T47D (cell line): ENCODE results near the gene NNAT.
"Not testable (repeated sequence)": the region's sequence is repeated elsewhere in the genome, so short reads cannot be mapped to it uniquely, and the experiment has no call there.

Experiments
- DNase-seq, 2 experiments: peaks; one replicate each; pipeline versions ENCODE4 v3.0.0 to v3.0.0-alpha.2; 2011 to 2012; ENCODE audit warnings: low read depth in 1 of 2, low spot score in 1 of 2
- JUND ChIP-seq: IDR thresholded peaks from 2 replicates; pipeline ENCODE4 v1.6.1; 2012; ENCODE audit warnings: low read depth
- in situ Hi-C: cut with HindIII; loops from 2 replicates; pipeline ENCODE4 v1.10.0; 2016; ENCODE audit warnings: low sequenced_read_pairs, low pct_unique_long_range_greater_than_20kb

The NNAT gene, protein sequence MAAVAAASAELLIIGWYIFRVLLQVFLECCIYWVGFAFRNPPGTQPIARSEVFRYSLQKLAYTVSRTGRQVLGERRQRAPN

DNA sequence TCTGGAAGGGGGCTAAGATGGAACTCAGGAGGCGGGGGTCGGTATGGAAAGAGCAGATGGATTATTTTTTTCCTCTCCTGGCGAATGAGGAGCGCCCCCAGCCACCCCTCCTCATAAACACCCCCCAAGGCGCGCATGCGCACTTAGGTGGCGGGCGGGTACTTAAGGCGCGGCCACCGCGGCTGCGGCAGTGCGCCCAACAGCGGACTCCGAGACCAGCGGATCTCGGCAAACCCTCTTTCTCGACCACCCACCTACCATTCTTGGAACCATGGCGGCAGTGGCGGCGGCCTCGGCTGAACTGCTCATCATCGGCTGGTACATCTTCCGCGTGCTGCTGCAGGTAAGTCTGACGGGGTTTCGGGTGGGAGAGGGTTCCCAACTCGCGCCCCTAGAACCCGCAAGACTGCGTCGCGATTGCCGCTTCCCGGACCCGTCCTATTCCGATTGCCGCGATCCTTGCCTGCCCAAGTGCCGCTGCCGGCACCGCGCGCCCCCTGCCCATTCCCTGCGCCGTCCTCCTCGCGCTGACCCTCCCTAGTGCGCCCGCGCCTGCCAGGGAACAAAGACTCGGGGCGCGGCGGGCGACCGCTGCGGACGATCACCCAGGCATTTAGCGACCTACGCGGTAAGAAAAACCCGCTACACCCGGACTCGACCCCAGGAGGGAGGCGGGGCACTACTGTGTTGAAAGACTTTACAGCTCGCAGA is at the start of gene NNAT:
Gene NNAT (plus strand): TSS at position 190 of the 711 bp plus-strand sequence. CDS start 82 bp downstream, at position 272.
- DNase-seq: no peak
- in situ Hi-C loops: no loop called here
- no peak for TF ChIP-seq JUND

DNA sequence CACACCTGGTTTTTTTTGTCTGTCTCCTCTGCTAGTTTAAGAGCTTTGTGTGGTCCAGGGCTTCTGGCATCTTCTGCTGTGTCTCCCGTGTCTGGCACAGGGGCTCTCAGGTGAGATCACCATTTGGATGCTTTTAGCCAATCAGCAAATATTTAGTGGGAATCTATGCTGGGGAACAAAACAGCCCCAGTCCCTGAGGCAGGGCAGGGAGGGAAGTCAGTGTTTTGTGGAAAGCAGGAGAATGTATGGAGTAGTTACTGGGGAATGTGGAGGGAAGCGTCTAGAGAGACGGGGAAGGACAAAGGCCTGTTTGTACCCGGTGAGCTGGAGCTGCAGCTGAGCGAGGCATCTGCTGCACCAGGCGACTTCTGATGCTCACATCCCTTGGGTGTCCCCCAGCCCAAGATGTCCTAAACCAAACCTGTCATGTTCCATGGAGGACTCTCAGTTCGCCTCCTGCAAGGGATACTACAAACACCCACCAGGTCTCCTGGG is 49.3 kb upstream of the NNAT start:
- DNase-seq: no peak
- in situ Hi-C loops: no loop called here
- TF ChIP-seq JUND: no peak

DNA sequence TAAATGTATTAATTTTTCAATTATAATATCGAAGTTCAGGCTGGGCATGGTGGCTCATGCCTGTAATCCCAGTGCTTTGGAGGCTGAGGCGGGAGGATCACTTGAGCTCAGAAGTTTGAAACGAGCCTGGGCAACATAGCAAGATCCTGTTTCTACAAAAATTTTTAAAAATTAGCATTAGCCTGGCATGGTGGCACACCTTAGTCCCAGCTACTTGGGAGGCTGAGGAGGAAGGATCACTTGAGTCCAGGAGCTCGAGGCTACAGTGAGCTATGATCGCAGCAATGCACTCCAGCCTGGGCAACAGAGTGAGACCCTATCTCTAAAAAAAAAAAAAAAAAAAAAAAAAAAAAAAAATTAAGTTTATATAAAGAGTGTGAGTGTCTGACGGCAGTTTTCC is 48.6 kb upstream of the NNAT start:
- in situ Hi-C loops, DNase-seq: not testable (repeated sequence)

DNA sequence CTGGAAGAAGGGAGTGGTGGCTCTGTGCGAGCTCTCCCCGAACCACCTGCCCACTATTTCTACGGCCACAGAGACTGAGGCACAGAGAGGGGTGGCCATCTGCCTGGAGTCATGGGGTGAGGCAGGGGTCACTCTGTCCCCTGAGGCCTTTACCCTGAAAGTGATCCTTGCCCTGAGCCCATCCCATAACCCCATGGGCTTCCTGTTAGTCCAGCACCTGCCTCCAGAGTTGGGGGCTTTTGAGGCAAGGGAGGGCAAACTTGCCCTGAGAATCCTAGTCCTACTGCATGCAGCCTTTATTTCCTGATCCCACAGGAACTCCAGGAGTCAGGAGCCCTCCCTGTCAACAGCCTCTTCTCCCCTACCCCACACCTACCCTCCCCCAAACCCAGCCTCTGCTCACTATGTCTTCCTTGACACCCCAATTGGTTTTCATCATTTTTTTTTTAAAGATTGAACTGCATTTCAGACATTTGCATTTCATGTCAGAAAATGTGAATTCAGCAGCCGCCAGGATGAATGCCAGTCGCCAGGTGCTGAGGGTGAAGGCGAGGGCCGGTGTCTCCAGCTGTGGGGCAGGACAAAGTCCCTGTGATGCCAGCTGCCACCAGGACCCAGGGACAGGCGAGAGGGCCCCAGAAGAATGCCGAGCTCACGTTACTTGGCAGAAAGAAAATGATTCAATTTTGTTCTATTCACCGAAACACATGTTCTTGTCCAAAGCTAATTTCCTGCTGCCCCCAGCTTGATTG is 47.6 kb upstream of the NNAT start:
- no peak for TF ChIP-seq JUND
- in situ Hi-C loops: no loop called here
- no peak for DNase-seq

DNA sequence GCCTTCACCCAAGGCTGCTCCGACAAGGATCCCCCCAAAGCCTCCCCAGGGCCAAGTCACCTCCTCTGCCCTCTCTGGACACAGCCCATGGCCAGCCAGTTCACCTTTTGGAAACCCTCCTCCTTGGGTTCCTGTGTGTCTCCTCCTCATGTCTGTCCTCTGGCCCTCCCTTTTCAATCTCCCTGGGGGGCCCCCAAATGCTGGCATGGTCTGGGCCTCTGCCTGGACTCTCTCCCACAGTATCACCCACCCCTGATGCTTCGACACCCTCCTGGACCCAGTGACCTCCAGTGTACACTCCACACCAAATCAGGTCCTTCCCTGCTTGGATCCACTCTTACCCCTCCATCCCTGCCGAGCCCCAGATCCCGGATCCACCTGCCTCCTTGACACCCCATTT is 46.7 kb upstream of the NNAT start:
- DNase-seq: no peak
- TF ChIP-seq JUND: no peak
- in situ Hi-C loops: no loop called here

DNA sequence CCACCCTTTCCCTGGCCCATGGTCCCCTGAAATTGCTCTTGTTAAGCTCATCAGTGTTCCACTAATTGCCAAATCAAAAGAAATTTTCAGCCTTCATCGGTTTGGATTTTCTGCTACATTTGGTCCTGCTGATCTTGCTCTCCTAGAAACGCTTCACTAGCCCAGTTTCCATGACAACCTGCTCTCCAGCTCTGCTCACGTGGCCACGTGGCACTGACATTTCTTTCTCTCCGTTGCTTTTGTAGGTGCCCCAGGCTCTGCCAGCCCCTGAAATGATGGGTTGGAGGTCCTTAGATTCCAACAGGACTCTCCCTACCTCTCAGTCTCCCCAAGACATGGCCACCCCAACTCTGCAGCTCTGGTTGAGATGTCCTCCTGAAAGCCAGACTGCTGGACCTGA is 45.8 kb upstream of the NNAT start:
- TF ChIP-seq JUND: no peak
- DNase-seq: no peak
- in situ Hi-C loops: no loop called here

DNA sequence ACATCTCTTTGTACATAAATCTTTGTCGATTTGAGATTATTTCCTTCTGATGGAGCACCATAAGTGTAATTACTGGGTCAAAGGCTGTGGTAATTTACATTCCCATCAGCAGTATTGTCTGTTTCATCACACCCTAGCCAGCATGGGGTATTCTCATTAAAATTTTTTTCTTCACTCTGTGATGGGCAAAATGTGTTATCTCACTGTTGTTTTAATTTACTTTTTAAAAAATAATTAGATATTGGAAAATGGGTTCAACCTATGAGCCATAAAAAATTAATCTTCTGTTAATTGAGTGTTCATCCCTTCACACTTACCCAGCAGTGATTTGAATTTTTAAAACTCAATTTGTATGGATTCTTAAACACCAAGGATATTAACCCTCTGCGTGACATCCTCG is 44.0 kb upstream of the NNAT start:
- DNase-seq: no peak
- in situ Hi-C loops: no loop called here
- no peak for TF ChIP-seq JUND

DNA sequence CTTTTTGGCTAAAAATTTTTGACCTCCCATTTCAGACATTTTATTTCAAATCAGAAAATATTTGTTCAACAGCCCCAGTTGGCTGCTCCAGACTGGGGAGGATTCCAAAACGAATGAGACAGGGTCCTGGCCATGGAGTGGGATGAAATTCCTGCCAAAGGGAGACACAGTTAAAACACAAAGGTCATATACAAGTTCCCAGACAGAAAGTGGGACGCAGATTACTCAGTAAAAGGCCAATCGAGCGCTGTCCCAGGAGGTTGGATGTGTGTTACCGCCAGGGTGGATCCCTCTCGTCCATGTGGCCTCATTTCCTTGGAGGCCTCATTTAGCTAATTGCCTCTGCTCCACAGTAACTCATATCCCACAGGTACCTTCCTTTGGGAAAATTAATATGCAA is 41.8 kb upstream of the NNAT start:
- in situ Hi-C loops: no loop called here
- DNase-seq: no peak
- no peak for TF ChIP-seq JUND

DNA sequence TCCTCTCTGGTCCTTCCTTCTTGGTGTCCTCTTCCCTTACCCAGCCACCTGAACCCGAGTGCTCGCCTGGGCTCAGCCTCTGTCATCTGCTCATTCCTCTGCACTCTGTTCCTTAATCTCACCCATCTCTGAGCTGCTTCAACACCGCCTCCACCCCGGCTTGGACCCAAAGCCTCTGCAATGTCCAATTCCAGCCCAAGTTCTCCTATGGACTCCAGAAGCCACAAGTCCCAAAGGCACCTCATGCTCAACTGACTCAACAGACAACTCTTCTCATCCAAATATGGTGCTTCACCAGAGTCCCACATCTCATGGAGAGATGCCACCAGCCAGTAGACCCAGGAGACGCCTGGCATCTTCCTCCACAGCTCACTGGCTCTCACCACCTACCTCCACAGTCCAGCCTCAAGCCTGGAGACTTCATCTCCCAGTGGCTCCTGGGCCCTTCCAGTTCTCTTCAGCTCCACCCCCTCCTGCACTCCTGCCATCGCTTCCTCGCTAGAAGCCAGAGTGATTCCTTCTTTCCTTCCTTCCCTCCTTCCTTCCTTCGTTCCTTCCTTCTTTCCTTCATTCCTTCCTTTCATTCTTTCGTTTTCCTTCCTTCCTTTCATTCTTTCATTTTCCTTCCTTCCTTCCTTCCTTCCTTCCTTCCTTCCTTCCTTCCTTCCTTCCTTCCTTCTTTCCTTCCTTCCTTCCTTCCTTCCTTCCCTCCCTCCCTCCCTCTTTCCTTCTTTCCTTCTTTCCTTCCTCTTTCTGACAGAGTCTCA is 40.9 kb upstream of the NNAT start:
- in situ Hi-C loops: no loop called here
- no peak for DNase-seq
- TF ChIP-seq JUND: no peak

DNA sequence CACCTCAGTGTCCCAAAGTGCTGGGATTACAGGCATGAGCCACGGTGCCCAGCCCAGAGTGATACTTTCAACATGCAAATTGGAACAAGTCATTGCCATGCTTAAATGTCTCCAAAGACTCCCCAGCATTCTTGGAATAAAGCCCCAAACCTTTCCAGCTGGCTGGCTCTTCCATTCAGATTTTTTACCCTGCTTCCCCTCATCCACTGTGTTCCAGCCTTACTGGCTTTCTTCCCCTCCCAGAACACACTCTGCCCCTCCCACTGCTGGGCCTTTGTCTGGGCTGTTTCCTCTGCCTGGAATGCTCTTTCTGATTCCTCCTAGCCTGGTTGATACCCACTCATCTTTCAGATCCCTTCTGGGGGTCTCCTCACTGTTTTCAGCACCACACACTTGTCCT is 40.1 kb upstream of the NNAT start:
- TF ChIP-seq JUND: no peak
- in situ Hi-C loops: no loop called here
- DNase-seq: no peak

DNA sequence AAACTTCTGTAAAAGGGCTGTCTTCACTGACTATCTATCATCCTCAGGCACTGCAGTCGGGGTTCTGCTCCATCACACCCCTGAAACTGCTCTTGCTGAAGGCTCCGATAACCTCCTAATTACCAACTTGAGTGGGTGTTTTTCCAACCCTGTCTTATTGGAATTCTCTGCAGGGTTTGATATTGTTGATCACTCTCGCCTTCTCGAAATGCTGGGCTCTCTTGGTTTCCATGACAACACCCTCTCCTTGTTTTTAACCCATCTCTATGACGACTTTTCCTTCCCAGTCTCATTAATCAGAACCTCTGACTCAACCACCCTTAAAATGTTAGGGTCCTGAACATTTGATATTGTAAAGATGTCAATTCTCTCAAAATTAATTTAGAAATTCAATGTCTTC is 39.4 kb upstream of the NNAT start:
- TF ChIP-seq JUND: no peak
- no peak for DNase-seq
- in situ Hi-C loops: no loop called here

DNA sequence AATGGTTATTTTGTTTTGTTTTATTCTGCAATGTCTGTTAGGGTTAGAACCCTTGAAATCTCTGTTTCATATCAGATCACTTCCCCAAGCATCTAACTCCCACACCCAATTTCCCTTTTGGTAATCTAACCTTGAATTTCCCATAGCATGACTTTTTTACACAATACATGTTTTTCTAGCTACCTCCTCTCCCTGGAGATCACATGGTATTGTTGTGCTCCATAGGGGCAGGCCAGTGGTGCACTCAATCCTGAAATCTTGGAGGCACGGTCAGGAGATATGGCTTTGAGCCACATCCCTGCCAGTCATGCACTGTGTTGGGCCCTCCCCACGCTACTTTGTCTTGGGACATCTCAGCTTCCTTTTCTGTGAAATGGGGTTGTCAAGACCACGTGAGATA is 36.7 kb upstream of the NNAT start:
- TF ChIP-seq JUND: no peak
- in situ Hi-C loops: no loop called here

DNA sequence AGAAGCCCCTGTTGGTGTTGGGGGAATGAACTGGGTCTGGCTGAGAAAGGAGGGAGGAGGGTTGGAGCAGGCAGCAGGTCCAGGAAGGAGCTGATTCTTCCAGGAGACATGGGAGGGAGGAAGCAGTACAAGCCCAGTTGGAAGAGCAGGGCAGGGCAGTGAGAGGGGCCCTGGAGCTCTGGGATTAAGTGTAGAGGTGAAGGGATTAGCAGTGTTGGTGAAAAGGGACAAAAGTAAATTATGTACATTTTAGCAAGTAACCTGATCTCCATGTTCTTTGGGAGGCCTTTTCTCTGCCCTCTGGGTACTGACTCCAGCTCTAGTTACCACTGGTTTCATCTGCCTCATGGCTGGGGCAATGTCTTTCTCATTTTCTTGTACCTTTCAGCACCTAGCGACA is 34.8 kb upstream of the NNAT start:
- DNase-seq, in situ Hi-C loops: not testable (repeated sequence)

More for the DNA sequence above, 36.7 kb upstream of the NNAT start:
- DNase-seq: no peak
